Stimulated activated CD8-positive, alpha-beta memory T cell treated with anti-CD3 and anti-CD28 coated beads, Interleukin-7, amount 100 ng/mL, for 48 hours (primary cell): ENCODE results near the gene HELT.

ENCODE experiments used
- DNase-seq, 2 donors: peaks; one replicate each; pipeline ENCODE4 v3.0.0-alpha.2; 2020; ENCODE audit warnings: low read depth in 1 of 2; ENCODE audit errors: extremely low read depth in 1 of 2

Gene HELT

DNA sequence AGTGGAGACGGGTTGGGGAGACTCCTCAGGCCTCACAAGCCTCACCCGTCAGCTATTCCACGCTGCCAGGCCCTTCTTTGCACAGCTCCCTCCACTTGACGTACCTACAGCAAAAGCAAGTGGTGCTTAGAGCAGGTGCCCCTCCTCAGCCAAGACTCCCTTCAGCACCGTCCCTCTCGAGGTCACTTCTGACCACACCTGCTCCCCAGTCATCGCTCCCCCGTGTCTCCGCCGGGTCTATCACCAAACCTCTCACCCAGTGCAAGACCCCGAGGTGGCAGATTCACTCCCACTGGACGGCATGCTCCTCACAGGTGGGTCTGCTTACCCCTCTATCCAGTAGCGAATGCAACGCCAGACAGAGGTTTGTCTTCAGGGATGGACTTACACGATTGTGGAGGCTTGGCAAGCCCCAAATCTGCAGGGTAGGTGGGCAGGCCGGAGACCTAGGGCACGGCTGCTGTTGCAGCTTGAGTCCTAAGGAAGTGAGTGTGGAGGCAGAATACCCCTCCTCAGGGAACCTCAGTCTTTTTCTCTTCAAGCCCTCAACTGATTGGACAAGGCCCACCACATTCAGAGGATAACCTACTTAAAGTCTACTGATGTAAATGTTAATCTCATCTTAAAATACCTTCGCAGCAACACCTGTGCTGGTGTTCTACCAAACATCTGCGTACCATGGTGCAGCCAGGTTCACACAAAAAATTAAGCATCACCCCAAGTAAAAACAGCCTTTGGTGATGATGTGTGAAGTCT lies 14.5 kb upstream of the HELT start:
- DNase-seq: no peak

DNA sequence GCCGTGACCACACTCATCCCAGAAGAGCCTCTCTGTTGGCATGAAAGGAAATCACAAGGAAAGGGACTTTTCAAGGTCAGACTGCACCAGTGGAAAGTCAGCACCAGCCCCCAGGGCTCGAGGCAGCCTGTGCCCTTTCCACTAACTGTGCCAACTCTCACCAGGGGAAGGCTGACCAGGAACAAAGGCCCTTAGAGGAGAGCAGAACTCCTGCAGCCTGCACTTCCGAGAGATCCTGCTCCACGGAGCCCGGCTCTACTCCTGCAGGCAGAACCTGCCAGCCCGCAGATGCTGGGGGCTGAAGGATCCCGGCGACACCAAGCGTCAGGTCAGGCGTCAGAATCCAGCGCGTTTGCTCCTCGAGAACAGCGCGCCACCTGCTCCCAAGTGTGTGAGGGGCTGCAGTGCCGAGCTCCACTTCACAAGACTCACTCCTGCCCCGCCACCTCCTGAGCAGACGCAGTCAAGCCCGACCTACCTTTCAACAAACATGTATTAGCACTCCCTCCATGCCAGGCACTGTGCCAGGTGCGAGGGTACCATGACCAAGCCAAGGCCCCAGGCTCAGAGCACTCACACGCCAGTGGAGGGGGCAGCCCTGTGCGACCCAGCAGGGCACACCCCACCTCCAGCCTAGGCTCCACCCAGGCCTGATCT lies 13.6 kb upstream of the HELT start:
- DNase-seq: no peak

DNA sequence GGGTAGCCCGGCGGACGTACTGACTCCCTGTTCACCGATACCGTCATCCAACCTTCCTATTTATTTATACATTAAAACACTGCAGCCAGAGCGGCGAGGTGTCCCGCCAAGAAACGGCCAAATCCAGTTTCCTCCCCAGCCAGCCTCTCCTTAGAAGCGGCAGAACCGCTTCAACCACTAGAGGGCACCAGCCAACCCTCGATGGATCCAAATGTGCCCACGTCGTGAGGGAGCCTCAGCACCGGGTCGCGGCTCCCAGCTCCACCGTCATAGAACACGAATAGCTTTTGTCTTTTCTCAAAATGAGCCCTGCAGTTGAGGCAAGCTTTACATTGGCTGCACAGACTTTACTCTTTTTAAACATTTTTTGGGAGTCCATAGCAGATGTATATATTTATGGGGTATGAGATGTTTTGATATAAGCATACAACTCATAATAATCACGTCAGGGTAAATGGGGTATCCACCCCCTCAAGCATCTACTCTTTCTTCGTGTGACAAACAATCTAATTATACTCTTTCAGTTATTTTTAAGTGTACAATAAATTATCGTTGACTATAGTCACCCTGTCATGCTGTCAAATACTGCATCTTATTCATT lies 13.0 kb upstream of the HELT start:
- DNase-seq: peak; percentile 47 to 71

DNA sequence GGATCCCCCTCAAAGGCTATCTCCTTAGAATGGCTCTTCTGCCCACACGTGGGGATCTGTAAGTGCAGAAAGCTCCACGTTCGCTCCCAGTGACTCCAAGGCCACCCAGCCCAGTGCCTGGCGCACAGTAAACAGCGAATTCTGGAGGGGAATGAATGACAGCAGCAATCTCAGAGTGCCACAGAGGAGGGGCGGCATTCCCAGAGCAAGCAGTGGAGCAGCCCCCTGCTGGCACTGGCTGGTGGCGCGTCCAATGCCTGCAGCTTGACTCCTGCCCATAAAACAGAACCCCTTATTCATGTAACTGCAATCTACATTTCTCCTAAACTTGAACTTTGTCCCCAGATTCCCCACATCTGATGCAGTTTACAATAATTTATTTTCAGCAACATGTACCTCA lies 6.9 kb upstream of the HELT start:
- no peak for DNase-seq

DNA sequence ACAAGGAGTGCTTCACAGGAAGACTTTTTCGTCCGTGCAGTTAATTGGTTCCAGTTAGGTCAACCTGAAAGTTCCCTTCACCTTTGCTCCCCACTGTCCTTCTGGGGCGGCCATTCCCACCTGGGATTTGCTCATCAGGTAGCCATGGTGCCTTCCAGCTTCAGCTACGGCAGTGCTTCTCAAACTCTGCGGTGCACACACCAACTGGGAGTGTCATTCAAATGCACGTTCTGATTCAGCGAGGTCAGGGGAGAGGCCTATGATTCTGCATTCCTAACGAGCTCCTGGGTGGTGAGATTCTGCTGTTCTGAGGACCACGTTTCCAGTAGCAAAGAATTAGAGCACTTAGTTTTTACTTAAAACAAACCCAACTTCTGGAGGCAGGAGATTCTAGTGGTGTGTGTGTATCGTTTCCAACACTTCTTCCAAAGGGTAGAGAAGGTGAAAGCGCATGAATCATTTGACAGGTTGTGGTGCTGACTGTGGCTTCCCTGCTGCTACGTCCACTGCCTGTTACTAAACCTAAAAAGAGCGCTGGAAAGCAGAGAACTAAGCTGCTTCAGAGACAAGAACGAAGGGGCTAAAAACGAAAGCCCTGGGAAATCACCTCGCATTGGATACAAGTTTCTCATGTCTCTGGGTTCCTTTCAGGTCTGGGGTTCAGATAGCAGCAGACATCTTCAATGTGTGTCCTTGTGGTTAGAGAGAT lies 4.7 kb upstream of the HELT start:
- DNase-seq: no peak

DNA sequence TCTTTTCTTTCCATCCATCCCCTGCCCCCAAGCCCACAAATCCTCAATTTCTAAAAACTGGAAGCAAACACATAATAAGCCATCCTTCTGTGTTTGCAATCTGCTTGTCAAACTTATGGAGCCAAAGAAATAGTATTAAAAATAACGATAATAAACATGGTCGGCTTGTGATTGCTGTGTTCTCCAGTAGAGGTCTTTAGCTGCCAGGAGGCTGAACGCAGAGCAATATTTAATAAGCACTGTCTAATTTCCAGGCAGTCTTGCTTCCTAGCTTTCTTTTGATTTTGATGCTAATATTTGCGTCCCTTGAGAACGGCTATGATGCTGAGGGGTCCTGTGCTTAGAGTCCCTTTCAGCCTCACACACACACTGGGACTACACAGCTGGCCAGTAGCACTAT lies 3.2 kb upstream of the HELT start:
- no peak for DNase-seq

DNA sequence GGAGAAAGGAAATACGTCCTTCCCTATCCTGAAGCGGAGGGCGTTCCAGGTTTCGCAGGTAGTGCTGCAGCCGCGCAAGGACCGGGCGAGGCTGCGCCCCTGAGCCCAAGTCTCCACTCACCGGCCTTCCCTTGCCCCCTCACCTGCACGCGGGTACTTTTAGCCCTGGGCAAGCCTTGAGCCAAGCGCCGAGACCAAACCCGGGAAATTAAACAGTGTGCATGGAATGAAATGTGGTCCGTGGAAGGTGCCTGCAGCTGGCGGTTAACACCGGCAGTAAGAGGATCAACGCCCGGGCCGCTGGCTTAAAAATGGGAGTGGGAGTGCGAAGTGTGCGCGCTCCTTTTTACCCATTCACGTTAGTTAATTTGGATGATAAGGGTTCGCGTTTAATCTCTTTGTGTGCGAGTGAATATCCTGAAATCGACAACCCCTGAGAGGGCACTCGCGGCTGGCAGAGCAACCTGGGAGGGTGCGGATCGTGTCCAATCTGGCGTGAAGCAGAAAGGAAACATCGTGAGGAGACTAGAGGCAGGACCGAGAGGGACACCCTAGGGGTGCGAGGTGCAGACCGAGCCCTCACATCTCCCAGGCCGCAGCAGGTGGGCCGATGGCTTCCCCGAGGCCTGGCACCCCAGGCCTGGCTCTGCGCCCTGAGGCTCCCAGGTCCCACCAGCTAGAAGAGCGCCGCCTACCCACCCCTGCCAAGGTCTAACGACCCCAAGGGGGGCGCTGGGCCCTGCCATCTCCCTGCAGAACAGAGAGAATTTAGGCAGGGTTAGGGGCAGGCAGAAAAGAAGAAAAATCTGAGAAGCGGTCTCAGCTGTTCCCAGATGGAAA lies 2.0 kb upstream of the HELT start:
- no peak for DNase-seq

DNA sequence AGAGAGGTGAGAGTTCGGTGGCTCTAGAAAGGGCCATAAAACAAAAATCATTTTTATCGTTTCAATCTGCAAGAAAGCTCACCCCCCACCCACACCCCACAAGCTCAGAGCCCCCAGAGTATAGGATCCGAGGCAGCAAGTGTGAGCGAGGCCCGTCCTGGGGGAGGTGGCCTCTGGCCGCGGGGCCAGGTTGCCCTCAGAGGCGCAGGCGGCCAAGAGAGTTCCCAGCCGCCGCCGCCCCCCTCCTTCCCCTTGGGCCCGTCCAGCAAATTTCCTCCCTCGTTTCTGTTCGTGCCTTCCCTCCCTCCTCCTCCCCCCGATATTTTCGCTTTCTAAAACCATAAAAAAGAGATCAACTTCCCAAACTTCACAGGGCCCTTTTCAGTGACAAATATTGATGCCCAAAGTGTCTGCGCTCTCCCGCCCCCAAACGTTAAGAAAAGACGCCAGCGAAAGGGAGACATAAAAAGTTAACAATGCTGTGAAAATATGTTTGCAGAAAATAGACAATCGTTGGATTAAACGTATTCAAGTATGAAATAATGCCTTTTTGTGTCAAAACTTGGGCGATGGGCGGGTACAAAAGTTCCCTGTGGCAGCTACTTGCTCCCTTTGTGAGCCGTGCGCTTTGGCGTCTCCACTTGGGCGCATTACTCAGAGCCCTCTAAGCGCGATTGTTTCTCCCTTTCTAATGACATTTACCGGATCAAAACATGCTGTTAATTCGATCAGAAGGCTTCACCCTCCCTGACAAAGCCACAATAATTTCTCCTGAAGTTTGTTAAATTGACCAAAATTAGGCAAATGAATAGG lies 1.1 kb upstream of the HELT start:
- DNase-seq: no peak

DNA sequence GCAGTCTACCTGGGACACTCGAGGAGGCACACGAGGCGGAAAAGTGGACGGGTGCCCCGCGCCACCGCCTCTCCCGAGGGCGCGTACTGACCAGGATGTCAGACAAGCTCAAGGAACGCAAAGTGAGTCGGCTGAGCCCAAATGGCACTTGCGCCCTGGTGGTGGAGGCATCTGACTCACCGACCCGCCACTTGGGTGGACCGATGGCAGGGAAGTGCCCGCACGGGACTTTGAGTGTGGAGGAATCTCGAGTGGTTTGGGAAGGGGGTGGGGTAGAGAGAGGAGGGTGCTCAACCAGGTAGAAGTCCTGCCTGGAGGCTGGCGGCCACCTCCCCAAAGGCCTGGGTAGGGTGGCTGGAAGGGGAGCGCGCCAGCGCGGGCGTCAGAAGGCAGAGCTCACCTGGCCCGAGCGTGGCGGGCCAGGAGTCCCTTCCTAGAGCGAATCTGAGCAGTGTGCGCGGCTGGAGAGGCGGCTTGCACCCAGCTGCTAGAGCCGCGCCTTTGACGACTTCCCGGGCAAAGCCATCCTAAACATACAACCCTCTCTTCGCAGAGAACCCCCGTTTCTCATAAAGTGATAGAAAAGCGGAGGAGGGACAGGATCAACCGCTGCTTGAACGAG lies 655 bp downstream of the HELT start:
- no peak for DNase-seq

DNA sequence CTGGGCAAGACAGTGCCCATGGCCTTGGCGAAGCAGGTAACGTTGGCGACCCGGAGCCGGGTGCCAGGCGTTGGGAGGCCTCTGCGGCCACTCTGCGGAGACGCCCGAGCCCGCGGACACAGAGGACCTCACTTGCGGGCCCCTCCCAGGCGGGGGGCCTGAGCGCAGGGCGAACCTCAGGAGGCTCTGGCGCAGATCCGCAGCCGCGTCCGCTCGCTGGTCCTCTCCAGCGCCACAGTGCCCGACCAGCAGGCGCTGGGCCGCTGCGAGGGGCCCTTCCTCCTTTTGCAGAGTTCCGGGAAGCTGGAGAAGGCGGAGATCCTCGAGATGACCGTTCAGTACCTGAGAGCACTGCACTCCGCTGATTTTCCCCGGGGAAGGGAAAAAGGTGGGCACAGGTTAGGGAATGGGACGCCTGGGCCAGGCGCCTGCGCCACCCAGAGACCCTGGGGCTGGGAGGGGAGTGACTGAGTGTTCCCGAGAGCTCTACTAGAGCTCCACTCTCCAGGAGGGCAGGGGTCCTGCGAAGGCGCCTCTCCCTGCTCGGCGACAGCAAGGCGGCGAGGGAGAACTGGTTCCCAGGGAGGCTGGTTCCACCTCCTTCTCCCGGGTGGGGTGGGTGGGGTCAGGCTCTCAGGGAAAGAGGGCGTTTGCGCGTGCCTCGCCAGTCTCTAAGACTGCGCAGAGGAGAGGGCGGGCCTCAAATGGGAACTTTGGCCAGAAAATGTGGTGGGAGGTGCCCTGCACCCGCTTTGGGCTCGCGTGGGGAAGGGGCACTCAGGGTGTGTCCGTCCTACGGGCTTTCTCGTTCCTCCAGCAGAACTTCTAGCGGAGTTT lies 1.4 kb downstream of the HELT start:
- DNase-seq: no peak

DNA sequence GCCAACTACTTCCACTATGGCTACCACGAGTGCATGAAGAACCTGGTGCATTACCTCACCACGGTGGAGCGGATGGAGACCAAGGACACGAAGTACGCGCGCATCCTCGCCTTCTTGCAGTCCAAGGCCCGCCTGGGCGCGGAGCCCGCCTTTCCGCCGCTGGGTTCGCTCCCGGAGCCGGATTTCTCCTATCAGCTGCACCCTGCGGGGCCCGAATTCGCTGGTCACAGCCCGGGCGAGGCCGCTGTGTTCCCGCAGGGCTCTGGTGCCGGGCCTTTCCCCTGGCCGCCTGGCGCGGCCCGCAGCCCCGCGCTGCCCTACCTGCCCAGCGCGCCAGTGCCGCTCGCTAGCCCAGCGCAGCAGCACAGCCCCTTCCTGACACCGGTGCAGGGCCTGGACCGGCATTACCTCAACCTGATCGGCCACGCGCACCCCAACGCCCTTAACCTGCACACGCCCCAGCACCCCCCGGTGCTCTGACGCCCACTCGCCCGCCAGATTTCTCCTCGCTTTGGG lies 2.1 kb downstream of the HELT start:
- no peak for DNase-seq

DNA sequence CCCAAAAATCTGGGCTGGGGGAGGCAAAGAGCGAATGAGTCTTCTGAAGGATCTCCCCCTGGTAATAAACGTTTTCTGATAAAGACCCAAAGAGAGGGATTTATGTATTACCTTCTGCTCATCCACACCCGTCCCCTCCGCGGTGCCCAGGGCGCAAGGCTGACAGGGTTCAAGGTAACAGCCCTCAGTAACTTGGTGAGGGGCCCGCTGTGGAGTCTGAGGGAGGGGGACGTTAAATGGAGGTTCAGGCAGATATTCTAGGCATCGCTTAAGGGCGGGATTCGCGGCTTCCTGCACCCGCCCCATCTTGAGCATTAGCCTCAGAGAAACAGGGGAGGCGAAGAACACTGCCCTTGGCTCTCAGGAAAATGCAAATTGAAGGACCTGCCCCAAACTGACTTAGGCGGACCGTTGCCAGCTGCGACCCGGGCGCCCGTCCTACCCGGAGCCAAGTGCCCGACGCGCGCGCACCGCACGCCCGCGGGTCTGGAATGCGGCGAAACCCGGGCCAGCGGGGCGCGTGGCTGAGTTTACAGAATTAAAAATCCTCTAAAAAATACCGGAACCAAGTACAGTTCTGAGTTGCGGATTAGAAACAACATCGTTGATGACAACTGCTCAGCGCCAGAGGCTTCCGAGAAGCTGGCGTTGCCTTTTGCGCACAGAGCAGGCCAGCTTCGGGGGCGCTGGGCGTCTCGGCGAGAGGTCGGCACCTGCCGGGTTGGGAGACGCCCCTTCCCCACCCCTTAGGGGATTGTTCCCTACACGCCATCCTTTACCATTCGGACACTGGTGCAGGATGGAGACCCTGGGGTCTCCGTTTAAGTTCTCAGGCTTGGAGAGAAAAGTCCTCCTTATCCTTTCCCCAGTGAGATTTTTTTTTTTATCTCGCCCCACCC lies 2.8 kb downstream of the HELT start:
- DNase-seq: no peak

DNA sequence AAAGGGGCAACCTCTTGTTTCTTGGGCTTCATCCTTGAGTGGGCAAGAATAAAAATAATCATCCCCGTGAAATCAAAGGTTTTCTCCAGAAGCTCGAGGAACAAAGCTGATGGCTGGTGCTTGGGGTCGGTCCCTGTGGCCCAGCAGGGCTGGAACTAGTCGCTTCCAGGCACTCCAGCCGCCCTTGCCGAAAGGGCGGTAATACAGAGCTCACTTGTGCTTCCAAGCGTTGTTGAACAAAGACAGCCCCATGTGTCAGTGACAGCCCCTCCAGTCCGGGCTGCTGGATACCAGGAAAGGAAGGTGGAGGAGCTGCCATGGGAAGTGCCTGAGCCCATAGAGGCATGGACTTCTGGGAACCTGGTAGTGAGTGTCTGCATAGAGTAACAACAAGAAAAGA lies 5.2 kb downstream of the HELT start:
- no peak for DNase-seq

DNA sequence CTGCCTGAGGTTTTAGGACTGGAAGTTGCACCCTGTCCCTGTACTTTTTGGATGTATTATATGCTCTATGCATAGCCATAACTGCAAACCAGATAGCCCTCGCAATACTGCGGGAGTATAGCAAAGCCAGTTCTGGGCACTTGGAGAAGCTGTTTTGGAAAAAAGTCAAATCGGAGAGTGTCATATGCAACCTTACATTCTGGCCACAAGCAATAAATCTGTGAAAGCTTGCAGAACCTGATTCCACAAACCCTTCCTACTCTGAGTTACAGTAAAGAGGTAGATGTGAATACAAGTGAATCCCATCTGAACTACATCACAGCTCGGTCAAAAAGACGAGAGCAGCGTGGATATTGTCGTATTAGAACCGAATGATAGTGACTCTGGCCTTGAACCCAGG lies 10.3 kb downstream of the HELT start:
- DNase-seq: no peak

DNA sequence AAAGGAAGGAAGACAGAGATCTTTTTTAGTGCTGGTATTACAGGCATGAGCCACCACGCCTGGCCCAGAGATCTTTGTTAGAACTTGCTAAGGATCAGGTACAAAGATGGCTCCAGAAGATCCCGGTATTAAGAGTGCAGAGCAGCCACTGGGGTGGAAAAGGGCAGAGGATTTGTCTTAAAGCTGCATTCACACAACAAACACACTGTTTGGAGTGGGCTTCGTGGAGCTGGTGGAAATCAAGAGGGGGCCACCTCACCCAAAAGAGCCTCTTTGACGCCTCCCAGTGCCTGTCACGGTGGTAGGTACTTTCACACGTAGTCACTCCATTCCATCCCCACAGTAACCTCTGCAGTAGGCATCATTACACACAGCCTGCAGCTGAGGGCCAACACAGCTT lies 13.3 kb downstream of the HELT start:
- no peak for DNase-seq

DNA sequence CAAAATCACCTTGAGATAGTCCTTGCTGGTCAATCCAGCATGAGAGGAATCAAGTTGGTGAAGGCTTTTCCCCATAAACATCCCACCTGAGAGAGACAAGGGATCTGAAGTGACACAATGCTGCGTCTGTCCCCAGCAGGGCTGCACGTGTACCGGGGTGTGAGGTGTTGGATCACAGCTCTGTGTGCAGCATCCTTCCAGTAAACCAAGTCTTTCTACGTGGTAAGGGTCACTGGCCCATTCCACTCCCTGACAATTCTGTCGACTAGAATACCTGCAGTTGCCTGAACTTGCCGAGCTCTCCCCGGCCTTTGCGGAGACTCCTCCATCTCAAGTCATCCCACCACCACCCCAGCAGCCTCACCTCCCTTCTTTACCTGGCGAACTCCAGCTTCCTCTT lies 14.8 kb downstream of the HELT start:
- DNase-seq: no peak

DNA sequence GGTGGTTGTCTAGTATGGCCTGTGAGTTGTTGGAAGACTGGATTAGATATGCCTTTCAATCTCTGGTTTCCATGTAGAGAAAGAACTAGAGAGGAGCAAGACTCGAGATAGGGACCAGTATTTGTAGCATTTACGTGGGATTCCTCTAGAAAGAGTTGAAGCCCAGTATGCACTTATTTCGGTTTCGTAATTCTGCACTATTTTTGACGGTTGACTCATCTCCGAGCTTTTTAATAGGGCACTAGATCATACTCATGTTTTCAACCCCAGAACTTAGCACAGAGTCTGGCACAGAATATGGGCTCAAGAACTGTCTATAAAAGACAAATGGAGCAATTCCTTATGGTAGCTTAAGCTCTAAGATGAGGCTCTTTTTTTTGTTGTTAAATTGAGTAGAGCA lies 15.7 kb downstream of the HELT start:
- DNase-seq: no peak
